NCI-H2081 (cell line): Measurements from ENCODE around the gene TRDN.
A peak's percentile ranks its signal among the peaks of the same experiment; 100 is the strongest.
"Not testable (repeated sequence)": the region's sequence is repeated elsewhere in the genome, so short reads cannot be mapped to it uniquely, and the experiment has no call there.

Source experiments
- DNase-seq, 2 experiments: peaks; one replicate each; lab custom pipeline; 2025; lab: John Stamatoyannopoulos, UW

The TRDN gene

DNA sequence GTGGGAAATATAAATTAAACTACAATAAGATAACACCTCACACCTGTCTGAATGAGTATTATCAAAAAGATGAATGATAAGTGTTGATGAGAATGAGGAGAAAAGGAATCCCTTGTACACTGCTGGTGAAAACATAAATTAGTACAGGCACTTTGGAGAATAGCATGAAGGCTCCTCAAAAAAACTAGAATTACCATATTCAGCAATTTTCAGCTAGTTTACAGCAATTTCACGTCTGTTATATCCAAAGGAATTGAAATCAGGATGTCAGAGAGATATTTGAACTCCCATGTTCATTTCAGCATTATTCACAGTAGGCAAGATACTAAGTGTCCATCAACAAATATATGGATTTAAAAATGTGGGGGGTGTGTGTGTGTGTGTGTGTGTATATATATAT lies 348.1 kb downstream of the TRDN start:
- no peak for DNase-seq

DNA sequence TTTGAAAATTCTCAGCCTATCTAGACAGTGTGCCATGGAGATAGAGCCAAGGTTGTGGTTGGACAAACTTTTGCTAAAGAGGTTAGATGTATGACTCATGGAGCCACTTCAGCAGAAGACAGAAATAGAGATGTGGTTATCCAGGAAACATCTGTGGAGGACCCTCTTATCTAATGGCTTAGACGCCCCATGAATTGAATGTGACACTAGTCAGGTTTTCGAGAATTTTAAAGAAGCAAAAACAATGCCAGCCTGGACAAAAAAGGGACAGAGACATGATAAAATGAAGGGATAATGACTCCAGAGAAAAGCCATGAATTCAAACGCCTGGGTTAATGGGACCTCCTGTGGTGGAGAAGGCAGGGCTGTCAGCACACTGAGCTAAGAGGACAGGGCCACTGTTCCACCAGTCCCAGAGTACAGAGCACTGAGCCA lies 360.2 kb downstream of the TRDN start:
- DNase-seq, result peak in 1 of 2 experiments; percentile 6

DNA sequence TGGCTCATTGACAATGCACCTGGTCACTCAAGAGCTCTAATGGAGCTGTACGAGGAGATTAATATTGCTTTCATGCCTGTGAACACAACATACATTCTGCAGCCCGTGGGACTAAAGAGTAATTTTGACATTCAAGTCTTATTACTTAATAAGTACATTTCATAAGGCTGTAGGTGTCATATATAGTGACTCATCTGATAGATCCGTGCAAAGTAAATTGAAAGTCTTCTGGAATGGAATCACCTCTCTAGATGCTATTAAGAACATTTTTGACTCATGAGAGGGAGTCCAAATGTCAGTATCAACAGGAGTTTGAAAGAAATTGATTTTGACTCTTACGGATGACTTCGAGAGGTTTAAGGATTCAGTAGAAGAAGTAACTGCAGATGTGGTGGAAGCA lies 372.8 kb downstream of the TRDN start:
- DNase-seq, result no peak

DNA sequence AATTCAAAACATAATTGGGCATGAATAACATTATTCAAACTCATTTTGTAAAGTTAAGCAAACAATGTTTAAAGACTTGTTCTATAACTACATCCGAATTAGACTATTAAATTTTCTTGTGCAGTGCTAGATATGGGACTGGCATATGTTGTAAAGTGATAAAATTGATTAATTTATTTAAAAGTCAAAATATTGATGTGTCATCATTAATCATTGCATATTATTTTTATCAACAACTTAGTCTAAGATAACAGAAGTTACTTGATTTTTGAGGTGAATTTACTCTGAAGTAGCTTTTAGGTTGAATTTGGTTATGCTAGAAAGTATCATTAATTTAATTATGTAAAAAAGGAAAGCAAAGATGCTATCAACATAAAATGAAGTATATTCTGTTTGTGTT lies 396.1 kb downstream of the TRDN start:
- DNase-seq, result no peak

DNA sequence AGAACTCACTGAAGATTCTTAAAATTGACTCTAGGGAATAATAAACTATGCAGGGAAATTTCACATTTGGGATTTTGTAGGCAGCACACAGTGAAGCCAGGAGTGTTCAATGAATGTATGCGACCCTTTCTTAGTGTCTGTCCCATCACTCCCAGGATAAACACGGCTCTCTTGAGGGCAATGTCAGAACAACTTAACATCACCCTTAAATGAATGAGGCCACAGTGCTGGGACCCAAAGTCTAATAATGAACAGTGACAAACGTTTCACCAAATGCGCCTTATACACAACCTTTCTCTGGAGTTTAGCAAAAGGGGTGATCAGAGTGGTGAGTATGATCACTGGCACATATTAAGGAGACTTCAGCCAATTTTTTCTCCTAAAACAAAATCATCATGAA lies 403.4 kb downstream of the TRDN start:
- no peak for DNase-seq

DNA sequence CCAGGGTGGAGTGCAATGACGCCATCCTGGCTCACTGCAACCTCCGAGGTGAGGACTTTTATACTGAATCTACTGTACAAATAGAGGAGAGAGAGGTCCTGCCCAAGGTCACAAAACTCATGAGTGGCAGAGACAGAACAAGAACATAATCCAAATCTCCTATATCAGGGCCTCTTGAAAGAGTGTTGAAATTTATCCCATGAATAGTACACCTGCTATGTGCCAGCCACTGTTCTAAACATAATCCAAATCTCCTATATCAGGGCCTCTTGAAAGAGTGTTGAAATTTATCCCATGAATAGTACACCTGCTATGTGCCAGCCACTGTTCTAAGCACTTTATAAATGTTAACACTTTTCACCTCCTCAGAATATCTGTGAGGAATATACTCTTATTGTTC lies 409.0 kb downstream of the TRDN start:
- not testable (repeated sequence) for DNase-seq

DNA sequence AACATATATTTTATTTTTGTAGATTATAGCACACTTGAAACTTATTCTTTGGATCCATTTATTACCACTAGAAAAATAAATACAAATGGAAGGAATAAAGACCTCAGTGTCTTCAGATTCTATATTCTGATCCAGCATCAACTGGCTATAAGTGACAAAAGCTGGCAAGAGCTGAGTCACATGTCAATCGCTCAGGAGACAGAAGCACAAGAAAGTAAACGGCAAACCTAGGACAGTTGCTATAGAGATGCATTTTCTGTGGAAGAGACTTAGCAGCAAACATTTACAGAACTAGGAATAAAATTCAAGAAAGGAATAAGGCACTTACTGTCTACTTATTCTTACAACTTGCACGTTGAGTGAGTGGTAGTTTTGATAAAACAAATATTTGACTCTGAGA lies 410.4 kb downstream of the TRDN start:
- no peak for DNase-seq

DNA sequence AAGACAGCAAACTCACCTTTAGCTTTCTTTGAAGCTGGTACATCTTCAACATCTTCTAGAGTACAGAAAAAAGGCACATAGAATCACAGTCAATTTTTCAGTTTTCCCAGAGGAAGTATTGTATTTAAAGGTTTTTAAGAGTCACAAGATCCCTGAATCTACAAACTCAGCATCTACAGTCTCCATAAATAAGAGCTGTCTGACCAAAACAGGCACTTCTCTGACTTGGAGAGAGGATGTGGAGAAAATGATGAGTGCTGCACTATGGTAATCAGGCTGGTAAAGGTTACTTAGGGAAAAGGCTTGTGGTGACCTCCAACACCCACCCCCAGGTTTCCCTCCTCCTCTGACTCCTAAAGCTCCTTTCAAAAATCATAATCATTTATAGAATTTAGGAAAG lies 412.7 kb downstream of the TRDN start:
- DNase-seq, result no peak

DNA sequence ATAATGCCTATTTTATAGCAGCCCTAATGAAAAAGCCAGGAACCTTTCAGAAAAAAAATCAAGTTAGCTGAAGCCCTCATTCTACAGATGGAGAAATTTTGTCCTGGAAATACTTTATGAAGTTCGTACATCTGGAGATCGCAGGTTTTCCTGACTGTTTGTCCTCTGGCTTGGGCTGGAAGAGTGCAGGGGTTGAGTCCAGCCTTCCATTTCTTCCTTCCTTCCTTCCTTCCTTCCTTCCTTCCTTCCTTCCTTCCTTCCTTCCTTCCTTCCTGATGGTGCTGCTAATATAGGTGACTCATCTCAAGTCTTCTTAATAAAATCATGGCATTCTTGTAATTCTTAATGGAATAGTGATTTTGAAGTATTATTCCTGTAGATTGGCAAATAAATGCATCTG lies 413.3 kb downstream of the TRDN start:
- no peak for DNase-seq

DNA sequence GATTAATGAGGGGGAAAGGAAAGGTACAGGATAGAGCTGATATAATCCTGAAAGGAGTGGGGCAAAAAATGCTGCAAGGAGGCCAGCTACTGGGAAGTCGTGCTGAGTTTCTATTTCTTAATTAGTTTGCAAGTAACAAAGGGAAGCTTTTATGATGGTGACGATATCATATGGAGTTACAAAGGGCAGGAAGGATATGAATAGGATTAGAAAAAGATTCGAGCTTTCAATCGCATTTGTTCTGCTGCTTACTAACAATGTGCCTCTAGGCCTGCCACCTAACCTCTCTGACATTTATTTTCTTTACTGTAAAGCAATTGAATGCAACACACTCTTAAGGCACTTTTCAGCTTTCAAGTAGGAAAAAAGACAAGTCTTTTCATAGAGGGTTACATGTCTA lies 421.5 kb downstream of the TRDN start:
- DNase-seq, result no peak

DNA sequence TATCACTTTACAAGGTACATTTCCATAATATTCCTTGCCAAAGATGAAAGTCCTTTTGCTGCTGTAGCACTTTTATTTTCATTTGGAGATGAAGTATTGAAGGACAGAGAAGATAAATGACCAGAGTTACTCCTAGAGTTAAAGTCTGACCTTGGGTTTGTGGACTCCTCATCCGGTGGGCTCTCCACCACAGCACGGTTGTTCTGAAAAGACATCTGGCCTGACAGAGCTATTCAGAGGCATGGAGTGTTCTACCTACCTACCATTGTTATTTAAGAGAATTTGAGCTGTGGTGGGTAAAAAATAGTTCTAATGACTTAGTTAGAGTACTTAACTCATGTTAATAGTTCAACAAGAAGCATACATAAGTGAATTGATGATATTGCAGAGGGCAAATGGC lies 422.3 kb downstream of the TRDN start:
- DNase-seq, result no peak

DNA sequence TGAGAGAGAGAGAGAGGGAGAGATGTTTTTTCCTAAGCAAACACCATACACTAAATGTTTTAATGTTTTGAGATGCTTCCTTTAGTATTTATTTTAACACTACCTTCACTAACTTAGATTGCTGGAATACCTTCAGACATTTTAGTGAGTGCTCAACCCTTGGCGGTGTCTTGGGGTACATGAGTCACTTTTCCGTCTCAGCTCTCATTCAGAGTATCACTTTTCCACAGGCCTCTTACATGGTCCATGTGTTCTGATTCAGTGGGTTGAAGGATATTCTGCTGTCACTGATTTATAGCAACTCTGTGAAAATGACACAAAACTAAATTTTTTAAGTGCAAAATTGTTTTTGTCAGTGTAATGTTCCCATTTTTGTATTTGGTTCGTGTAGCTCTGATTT lies 422.8 kb downstream of the TRDN start:
- no peak for DNase-seq

DNA sequence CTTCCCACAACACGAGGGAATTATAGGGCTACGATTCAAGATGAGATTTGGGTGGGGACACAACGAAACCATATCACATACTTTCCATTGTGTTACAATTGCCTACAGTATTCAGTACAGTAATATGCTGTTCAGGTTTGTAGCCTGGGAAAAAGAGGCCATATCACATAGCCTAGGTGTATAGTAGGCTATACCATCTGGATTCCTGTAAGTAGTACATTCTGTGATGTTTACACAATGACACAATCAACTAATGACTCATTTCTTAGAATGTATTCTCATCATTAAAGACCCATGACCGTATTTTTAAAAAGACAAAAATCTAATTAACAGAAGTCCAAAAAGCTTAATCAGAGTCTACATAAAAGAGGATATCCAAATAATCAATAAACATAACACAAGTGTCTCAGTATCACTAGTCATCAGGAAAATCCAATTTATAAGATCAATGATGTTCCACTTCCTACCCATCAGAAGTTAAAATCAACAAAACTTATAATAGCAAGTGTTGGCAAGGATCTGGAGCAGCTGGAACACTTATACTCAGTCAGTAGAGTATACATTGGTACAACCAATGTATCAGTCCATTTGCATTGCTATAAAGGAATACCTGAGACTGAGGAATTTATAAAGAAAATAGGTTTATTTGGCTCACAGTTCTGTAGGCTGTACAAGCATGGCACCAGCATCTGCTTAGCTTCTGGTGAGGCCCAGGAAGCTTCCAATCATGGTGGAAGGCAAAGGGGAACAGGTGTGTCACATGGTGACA lies 424.8 kb downstream of the TRDN start:
- no peak for DNase-seq

DNA sequence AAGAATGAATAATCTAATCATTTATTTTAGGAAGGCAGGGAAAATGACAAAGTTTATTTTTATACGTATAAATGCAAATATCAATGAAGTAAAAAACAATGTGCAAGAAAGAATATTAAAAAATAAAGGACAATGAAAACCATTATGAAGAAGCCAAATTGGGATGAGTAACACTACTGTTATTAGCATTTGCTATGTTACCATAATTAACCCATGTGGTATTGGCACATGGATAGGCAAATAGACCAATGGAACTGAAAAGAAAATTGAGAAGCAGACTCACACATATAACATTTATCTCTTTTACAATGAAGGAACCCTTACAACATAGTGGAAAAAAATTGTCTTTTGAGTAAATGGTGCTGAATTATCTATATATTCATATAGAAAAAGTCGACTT lies 426.1 kb downstream of the TRDN start:
- DNase-seq, result no peak

DNA sequence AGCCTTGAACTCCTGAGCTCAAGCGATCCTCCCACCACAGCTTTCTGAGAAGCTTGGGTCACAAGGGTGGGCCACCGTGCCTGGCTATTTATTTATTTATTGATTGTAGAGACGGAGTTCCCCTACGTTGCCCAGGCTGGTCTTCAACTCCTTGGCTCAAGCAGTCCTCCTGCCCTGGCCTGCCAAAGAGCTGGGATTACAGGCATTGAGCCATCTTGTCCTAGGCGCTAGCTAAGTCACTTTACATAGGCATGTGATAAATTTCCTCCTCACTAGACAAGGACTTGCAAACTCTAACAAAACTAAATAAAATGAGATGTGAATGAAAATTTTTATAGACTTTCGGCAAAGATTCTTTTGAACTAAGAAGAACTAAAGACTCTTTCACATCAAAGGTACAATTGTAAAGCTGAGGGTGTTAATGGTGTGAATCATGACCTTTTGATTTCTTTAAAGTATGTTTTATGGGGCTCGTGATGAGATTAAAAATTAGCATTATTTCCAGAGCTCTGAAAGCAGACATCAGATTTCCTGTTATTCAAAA lies 428.7 kb downstream of the TRDN start:
- no peak for DNase-seq

DNA sequence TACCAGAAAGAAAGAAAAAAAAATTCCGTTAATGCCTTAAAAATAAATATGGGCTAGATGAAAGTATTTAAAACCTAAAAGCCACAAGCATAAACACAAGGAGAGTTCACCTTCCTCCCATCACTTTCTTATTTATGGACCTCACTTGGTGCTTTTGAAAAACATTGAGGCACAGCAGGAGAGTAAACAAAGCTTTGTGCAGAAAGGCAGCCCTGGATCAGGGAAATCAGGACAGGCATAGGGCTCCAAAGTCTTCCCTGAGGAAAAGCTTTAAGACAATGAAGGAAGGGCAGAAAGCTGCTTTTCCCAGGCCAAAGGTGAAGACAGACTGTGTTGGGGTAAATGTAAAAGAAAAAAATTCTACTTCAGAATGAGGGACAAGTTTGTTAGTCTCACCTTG lies 432.8 kb downstream of the TRDN start:
- DNase-seq, result no peak

DNA sequence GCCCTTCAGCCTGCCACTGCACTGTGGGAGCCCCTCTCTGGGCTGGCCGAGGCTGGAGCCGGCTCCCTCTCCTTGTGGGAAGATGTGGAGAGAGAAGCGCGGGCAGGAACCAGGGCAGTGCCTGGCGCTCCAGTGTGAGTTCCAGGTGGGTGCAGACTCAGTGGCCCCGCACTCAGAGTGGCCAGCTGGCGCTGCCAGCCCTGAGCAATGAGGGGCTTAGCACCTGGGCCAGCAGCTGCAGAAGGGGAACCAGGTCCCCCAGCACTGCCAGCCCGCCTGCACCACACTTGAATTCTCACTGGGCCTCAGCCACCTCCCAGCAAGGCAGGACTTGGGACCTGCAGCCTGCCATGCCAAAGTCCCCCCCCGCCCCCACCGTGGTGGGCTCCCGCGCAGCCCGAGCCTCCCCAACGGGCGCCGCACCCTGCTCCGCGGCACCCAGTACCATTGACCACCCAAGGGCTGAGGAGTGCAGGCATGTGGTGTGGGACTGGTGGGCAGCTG lies 434.8 kb downstream of the TRDN start:
- no peak for DNase-seq

DNA sequence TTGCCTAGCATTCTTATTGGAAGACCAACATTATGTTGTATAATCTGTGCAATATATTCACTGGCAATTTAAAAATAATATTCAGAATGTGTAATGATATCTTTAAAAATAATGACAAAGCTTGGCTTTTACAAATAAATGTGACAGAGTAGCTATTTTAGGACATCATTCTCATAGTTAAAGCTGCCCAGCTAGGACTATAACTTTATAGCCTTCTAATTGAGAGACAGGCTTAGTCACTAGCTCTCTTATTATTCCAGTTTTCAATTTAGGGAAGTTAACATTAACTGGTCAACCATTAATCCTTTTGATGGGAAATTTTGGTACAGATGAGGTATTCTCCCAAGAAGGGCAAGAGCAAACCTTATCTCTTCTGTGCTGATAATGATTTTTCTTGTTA lies 443.5 kb downstream of the TRDN start:
- no peak for DNase-seq

DNA sequence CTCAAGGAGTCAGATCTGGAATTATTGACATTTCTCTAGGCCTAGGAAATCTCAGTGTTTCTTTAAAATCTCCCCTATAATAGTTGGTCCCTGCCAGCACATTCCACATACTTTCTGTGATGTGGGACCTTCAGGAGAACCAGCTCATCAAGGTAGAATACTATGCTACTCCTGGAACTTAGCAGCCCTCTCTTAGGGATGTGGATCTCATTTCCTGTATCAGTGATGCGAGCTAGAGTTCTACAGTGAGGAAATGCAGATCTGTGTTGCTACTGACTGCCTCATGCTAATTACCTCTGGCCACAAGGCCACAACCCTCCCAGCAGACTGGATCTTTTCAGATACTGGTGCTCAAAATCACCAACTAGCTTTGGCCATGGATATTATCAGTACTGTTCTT lies 446.9 kb downstream of the TRDN start:
- DNase-seq, result no peak

DNA sequence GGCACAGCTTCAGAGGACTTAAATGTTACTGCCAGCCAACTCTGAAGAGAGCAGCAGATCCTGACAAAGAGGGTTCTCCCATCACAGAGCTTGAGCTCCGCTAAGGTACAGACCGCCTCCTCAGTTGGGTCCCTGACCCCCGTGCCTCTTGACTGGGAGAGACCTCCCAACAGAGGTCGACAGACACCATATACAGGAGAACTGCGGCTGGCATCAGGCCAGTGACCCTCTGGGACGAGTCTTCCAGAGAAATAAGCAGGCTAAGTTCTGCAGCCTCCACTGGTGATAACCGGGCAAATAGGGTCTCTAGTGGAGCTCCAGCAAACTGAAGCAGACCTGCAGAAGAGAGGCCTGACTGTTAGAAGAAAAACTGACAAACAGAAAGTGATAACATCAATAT lies 453.8 kb downstream of the TRDN start:
- DNase-seq, result no peak

DNA sequence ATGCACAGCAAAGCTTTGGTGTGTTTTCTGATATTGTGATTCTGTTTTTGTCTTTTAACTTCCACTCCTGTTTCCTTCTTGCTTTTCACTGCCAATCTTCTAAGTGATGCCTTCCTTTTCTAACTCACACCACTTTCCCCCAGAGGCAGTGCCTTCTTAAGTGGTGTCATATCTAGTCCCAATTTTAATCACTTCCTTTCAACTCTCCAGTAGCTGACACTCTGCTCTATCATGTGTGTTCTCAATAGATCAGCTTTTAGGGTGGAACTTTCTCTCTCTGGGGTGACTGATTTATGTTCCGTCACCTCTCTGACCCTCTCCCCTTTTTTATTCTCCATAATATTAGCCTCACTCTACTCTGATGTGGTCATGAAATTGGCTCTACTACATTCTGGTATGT lies 460.0 kb downstream of the TRDN start:
- DNase-seq, result no peak

DNA sequence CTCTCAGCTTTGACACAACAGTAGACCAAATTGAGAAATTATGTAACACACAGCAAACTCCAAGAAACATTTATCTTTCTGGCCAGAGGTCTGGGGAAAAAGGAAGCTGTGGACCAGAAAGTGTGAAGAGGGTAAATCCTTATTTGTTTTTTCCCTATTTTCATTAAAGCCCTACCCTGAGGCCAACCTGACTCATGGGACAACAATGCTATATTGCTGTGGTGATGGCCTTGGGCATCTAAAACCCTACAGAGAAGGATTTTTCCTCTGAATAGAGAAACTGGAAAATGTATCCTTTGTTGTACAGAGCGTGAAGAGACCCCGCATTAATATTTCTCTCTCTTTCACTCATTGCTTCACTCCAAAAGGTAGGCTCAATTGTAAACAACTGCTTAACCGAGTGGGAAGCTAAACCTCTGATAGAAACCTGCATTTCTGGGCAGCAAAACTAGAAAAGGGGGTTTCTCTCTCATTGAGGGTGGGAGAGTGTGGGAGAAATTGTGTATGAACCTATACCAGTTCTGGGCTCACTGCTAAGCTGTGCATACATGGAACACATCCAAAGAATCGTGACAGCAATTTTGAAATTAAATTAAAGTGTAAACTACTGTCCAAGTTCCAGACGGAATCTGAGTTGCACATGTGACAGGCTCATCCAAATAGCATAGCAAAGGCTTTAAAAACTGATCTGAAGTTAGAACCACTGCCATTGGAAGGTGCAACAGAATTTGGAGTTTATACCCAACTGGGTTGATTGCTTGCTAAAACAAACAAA lies 465.2 kb downstream of the TRDN start:
- DNase-seq, result no peak

DNA sequence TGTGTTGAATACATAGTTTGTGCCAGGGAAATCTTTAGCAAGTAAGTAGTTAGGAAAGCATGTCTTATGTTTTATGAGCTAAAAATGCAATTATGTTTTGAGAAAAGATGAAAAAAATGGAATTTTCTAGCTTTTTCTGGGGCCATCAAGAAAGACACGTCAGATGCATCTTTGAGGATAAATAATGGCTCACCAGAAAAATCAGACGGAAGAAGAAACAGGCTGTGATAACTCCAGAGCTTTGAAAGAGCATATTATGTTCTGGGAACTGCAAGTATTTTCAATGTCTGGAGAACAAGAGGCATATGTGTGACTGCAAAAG lies 467.0 kb downstream of the TRDN start:
- DNase-seq, result no peak
